MM.1S (cell line): ENCODE results near the gene CHD6.

Source experiments
- DNase-seq: peaks from one replicate; pipeline ENCODE4 v3.0.0-alpha.2; 2015
- H2AFZ ChIP-seq: fragments of 300-600 bp; sonication (generic); 2 replicates; pipeline ENCODE4 v1.6.0; 2016; ENCODE audit warnings: antibody characterized with exemption, low read length
- H3F3A ChIP-seq: fragments of 300-600 bp; sonication (generic); 2 replicates; pipeline ENCODE4 v1.6.1; 2016; ENCODE audit warnings: mild to moderate bottlenecking, antibody characterized with exemption, low read length, moderate library complexity, mixed read lengths; ENCODE audit not compliant: insufficient read depth
- H3K27ac ChIP-seq: fragments of 300-600 bp; sonication (generic); 2 replicates; pipeline ENCODE4 v1.5.1; 2016; ENCODE audit warnings: mild to moderate bottlenecking, low read length
- H3K27me3 ChIP-seq: fragments of 300-600 bp; sonication (generic); replicated peaks from 2 replicates; pipeline ENCODE4 v1.6.0; 2016; ENCODE audit warnings: low read length; ENCODE audit not compliant: insufficient read depth
- H3K36me3 ChIP-seq: fragments of 300-600 bp; sonication (generic); replicated peaks from 2 replicates; pipeline ENCODE4 v1.6.1; 2016; ENCODE audit warnings: mild to moderate bottlenecking, low read length, mixed read lengths; ENCODE audit not compliant: insufficient read depth
- H3K4me1 ChIP-seq: fragments of 300-600 bp; sonication (generic); 2 replicates; pipeline ENCODE4 v1.6.1; 2016; ENCODE audit warnings: low read length, mixed read lengths
- H3K4me2 ChIP-seq: fragments of 300-600 bp; sonication (generic); 2 replicates; pipeline ENCODE4 v1.6.0; 2016; ENCODE audit warnings: low read depth, low read length
- H3K4me3 ChIP-seq: fragments of 300-600 bp; sonication (generic); 2 replicates; pipeline ENCODE4 v1.5.1; 2016; ENCODE audit warnings: low read length, mixed read lengths
- H3K79me2 ChIP-seq: fragments of 300-600 bp; sonication (generic); 2 replicates; pipeline ENCODE4 v1.6.1; 2016; ENCODE audit warnings: mixed run types, low read length, mixed read lengths
- H3K9ac ChIP-seq: fragments of 300-600 bp; sonication (generic); 2 replicates; pipeline ENCODE4 v1.6.1; 2016; ENCODE audit warnings: low read length, mixed read lengths
- H3K9me2 ChIP-seq: fragments of 300-600 bp; sonication (generic); replicated peaks from 2 replicates; pipeline ENCODE4 v1.6.1; 2016; ENCODE audit warnings: mild to moderate bottlenecking, low read length, mixed read lengths; ENCODE audit not compliant: insufficient read depth
- H3K9me3 ChIP-seq: fragments of 300-600 bp; sonication (generic); replicated peaks from 2 replicates; pipeline ENCODE4 v1.6.1; 2016; ENCODE audit warnings: mild to moderate bottlenecking, low read length, mixed read lengths; ENCODE audit not compliant: insufficient read depth
- H4K20me1 ChIP-seq: fragments of 300-600 bp; sonication (generic); 2 replicates; pipeline ENCODE4 v1.6.1; 2016; ENCODE audit warnings: mild to moderate bottlenecking, low read length, moderate library complexity, mixed read lengths; ENCODE audit not compliant: insufficient read depth
- CTCF ChIP-seq: fragments of 300-600 bp; sonication (generic); IDR thresholded peaks from 2 replicates; pipeline ENCODE4 v1.5.1; 2016; ENCODE audit warnings: antibody characterized with exemption, low read length, mixed read lengths
- EZH2 ChIP-seq: fragments of 300-600 bp; sonication (generic); optimal IDR thresholded peaks from 2 replicates; pipeline ENCODE3; 2017; ENCODE audit warnings: low read depth, mild to moderate bottlenecking, antibody characterized with exemption, low read length, mixed read lengths
- EZH2phosphoT487 ChIP-seq: fragments of 300-600 bp; sonication (generic); IDR thresholded peaks from 2 replicates; pipeline ENCODE4 v1.6.1; 2018; ENCODE audit warnings: antibody characterized with exemption, low read length

Gene CHD6

DNA sequence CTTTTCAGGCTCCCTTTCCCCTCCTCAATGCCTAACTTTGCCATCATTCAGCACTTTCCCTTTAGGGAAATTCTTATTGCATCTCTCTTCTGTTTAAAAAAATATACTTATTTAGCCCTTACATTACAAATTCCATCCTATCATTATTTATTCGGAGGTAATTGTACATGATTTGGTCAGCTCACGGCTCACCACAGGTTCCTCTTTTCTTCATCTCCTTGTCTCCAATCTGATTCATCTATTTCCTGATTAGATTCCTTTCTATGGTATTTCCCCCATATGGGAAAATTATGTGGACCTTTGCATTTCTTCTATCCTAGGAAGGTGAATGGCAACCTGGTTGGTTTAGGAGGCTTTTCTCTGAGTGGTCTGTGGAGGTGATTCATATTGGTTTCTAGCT, 238.6 kb downstream of the CHD6 start:
- Histone ChIP-seq H3K4me3 (no peak overlapping the region), H3F3A (no peaks in the 10 kb centered on the region), H3K27me3 (no peaks in the 10 kb centered on the region), H3K36me3 (no peaks in the 10 kb centered on the region), H3K9ac (no peak overlapping the region), H3K4me2 (no peak overlapping the region), H3K4me1 (no peaks in the 10 kb centered on the region), H3K9me3 (no peaks in the 10 kb centered on the region), H3K9me2 (no peaks in the 10 kb centered on the region), H2AFZ (no peak overlapping the region), H4K20me1 (no peaks in the 10 kb centered on the region), H3K79me2 (no peaks in the 10 kb centered on the region), H3K27ac (no peak overlapping the region)
- TF ChIP-seq EZH2phosphoT487 (no peak), CTCF (no peak), EZH2 (no peak)
- DNase-seq, result no peak

DNA sequence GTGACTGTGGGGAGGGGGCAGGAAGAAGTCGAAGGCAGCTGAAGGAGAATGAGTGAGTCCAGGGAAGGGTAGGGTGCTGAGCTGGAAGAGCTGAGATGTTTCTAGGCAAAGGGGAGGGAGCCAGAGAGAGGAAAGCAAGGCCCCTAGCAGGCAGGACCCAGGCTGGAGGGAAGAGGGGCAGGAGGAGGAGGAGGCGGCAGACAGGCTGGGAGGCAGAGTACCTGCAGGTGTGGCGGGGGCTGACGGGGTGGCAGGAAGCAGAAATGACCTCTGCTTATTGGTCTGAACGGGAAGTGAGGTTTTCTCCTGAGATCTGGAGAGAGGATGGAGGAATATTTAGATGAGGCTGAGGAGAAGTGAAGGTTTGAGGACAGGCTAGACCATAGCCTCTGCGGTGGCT, 240.9 kb downstream of the CHD6 start:
- H3K9me3 ChIP-seq, result no peaks in the 10 kb centered on the region
- H3K9me2 ChIP-seq, result no peaks in the 10 kb centered on the region
- no peak overlapping the region for H3K27ac ChIP-seq
- H3F3A ChIP-seq, result no peaks in the 10 kb centered on the region
- H2AFZ ChIP-seq, result no peak overlapping the region
- no peaks in the 10 kb centered on the region for H3K79me2 ChIP-seq
- no peak overlapping the region for H3K4me3 ChIP-seq
- H3K9ac ChIP-seq, result no peak overlapping the region
- no peak overlapping the region for H3K4me2 ChIP-seq
- H3K27me3 ChIP-seq, result no peaks in the 10 kb centered on the region
- TF ChIP-seq CTCF (no peak), EZH2 (no peak), EZH2phosphoT487 (no peak)
- no peak for DNase-seq
- no peaks in the 10 kb centered on the region for H4K20me1 ChIP-seq
- H3K36me3 ChIP-seq, result no peaks in the 10 kb centered on the region
- no peaks in the 10 kb centered on the region for H3K4me1 ChIP-seq

- no peak overlapping the region for H3K4me2 ChIP-seq
- no peak for DNase-seq
- H2AFZ ChIP-seq, result no peak overlapping the region
- no peaks in the 10 kb centered on the region for H3K79me2 ChIP-seq
- H3K4me3 ChIP-seq, result no peak overlapping the region
- no peaks in the 10 kb centered on the region for H3K4me1 ChIP-seq
- no peak overlapping the region for H3K9ac ChIP-seq
- H3K27ac ChIP-seq, result no peak overlapping the region
- H3K27me3 ChIP-seq, result no peaks in the 10 kb centered on the region
- H3K36me3 ChIP-seq, result no peaks in the 10 kb centered on the region
- no peaks in the 10 kb centered on the region for H4K20me1 ChIP-seq
- H3F3A ChIP-seq, result no peaks in the 10 kb centered on the region
- no peak for TF ChIP-seq EZH2phosphoT487
- TF ChIP-seq CTCF, result no peak
- TF ChIP-seq EZH2, result no peak
- no peaks in the 10 kb centered on the region for H3K9me3 ChIP-seq
- H3K9me2 ChIP-seq, result no peaks in the 10 kb centered on the region
Observed at GRCh38 chr20:41376349-41376748, 241.8 kb downstream of the CHD6 start.

- Histone ChIP-seq H2AFZ (no peak overlapping the region), H3K9me2 (no peaks in the 10 kb centered on the region), H3K79me2 (no peaks in the 10 kb centered on the region), H3K4me2 (no peak overlapping the region), H3K9me3 (no peaks in the 10 kb centered on the region), H3K27ac (no peak overlapping the region), H4K20me1 (no peaks in the 10 kb centered on the region), H3K27me3 (no peaks in the 10 kb centered on the region), H3K9ac (no peak overlapping the region), H3K4me3 (no peak overlapping the region), H3K36me3 (no peaks in the 10 kb centered on the region), H3K4me1 (no peaks in the 10 kb centered on the region), H3F3A (no peaks in the 10 kb centered on the region)
- TF ChIP-seq EZH2 (no peak), EZH2phosphoT487 (no peak)
- DNase-seq, result no peak
Observed at GRCh38 chr20:41375846-41376245, 242.3 kb downstream of the CHD6 start.
